GM21576 (cell line): ENCODE data around the gene JADE2.
"Not testable (repeated sequence)": the region's sequence is repeated elsewhere in the genome, so short reads cannot be mapped to it uniquely, and the experiment has no call there.

Source experiments
- ATAC-seq: cut with Tn5 transposase; IDR thresholded peaks from one replicate; pipeline ENCODE4 v1.9.1; 2021; ENCODE audit warnings: mild to moderate bottlenecking, moderate library complexity; ENCODE audit not compliant: unreplicated experiment

The JADE2 gene

DNA sequence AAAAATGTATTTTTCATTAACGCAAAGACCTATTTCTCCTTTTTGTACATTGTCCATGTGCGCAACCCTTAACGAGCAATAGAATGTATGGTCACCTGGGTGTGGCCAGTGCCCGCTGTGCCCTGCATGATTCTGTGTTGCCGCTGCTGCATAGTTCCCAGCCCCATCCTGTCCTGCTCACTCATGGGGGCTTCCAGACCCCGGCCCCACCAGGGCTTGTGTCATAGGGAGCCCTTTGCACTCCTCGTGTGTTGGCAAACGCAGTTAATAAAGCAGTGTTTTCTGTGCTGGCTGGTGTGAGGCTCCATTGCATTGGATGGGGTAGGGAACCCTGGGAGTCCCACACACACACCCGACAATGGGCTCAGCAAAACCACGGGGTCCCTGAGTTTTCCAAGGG is 57.5 kb downstream of the JADE2 start:
- ATAC-seq = no peak

DNA sequence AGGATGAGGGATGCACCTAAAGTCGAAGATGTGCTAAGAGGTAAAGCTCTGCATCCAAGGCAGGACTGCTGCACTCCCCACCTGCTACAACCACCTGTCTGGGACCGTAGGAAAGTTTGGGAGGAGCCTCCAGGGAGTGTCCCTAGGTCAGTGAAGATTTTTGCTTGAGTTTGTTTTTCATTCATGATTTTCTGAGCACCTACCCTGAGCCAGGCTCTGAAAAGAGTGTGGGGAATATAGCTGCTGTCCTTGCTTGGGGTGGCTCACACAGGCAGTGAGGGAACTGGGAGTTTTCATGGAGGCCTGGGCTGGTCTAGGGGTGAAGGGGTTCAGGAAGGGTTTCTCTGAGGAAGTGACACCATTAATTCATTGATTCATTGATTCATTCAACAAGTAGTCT is 58.3 kb downstream of the JADE2 start:
- ATAC-seq = no peak

DNA sequence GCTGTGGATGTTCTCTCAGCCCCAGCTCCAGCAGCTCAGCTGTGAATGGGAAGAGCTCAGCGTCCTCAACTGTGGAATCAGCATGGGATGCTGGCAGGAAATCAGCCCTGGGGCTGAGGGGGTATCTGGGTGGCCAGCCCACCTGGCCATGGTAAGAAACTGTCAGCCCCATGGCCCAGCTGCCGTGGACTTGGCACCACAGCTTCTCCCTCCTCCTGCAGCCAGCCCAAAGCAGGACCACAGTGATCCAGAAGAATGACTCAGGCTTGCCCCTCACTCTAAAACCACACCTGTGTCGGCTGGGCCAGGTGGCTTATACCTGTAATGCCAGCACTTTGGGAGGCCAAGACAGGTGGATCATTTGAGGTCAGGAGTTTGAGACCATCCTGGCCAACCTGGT is 59.2 kb downstream of the JADE2 start:
- no peak for ATAC-seq

DNA sequence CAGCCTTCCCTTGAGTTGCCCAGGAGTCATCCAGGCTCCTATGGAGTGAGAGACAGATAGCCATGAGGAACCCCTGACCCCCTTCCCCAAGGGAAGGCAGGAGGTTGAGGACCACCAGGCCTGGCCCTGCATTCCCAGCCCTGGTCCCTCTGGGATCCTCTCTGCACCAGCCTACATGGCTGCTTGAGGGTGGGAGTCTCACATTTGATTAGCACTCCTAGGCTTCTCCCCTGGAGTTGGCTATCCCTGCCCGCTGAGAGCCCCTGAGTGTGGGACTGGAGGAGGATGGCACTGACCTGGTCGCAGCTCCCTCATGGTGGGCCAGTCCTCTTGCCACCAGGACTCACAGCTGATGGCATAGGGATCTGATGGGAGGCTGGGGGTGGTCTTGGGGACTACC is 60.5 kb downstream of the JADE2 start:
- no peak for ATAC-seq

DNA sequence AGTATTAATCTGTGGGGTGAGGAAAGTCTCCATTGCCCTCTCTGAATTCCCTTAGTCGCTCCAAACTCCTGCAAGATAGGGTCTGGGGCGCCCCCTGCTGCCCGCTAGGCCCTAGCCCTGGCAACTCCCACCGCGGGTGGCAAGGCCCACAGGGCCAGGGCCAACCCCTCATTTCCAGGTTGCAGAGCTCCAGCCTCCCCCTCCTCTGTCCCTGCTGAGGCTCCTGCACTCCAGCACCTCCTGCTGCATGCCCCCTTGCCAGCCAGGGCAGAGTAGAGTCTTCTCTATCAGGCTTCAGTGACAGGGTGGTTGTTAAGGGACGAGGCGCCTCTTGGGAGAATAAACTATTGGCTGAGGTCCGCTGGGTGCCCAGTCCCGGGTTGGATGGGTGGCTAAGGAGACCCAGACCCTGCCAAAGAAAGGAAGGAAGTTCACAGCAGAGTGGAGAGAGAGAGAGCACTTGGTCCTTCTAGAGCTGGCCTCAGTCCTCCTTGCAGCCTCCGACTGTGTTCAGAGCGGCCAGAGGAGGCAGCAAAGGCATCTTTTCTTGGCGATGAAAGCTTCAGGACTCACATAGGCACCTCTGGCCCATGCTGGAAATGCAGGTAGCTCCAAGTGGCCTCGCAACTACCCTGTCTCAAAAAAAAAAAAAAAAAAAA is 61.5 kb downstream of the JADE2 start:
- ATAC-seq = peak; percentile 67

DNA sequence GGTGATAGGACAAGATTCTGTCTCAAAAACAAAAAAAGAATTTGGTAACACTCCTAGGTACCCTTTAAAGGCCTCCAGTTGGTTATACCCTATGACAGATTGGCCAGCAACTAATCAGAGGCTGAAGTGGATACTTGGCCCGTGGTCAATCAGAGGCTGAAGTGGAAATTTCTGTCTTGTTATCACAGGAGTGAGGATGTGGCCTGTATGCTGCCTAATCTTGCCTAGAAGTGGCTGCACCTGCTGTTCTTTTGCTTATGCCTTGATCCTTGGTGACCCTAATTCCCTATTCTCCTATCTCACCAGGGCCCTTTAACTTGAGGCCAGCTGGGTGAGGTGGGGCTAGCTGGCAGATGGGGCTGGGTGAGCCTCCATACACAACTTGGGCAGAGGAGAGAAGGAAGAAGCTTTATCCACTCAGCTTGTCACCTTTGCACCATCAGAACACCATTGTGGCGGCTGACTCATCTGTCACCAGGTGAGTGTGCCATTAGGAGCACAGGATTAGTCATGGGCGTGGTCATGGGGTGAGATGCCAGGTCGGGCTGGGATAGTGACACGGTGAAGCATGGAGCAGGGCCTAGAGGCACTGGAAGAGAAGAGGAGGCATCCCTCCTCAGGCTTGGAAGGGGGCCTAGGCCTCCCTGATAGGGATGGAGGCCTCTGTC is 65.7 kb downstream of the JADE2 start:
- ATAC-seq = no peak

DNA sequence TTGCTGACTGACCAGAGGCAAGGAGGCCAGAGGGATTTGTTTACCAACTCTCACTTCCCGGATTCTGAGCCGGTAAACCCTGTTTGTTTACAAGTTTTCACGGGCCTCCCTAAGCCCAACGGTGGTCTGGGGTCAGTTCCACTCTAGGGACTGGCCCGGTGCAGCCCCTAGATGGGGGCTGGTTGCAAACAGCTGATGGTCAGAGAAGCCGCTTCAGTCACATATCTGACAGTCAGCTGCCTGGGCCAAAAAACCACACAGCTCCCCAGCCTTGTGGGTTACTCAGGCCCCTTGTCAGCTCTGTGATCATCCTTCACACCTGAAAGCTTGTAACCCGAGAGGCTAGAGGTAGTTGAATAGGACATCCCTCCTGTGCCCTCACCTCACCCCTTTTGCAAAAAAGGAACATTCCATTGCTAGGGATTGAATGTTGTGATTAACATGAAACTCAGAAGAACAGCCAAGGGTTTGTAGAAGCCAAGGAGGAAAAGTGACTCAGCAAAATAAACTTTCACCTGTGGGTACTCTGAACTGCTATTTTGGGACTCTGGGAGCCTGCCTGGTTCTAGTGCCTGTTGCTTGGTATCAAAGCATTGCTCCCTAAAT is 66.8 kb downstream of the JADE2 start:
- ATAC-seq = no peak

DNA sequence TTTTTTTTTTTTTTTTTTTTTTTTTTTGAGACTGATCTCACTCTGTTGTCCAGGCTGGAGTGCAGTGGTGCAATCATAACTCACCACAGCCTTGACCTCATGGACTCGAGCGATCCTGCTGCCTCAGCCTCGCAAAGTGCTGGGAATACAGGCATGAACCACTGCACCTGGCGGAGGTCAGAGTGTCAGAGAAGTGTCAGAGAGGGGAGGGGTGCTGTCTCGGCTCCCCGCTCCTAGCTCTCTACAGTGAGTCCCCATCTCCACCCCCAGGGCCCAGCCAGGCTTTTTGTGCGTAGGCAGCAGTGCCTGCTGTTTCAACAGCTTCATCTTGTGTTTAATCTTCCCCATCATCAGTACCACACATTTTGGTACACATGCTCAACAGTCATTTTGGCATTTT is 68.9 kb downstream of the JADE2 start:
- ATAC-seq = no peak

DNA sequence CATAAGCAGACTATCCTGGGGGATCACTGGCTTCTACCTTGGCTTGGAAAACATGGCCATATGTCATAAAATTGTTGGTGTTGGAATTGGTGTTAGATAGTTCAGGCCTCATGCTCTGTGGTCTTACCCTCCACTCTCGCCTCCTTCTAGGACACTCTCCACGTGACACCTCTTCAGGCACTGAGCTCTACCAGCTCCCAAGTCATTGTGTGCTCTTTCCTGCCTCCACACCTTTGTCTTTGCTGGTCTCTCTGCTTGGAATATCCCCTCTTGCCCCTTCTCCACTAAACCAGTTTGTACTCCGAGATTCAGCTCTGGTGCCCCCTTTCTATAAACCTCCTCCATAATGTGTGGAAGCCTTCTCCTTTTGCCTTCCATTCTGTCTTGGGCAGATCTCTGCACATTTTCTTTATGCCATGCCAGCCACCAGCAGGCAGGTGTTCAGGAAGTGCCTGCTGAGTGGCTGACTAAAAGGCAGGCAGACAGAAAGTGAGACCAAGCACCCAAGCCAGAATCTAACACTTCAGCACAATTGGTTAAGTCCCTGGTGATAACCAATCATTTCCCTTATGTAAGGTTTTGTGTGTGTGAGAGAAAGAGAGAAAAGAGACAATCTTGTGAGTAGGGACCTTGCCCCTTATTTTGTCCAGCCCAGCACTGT is 69.5 kb downstream of the JADE2 start:
- peak; percentile 75 for ATAC-seq

DNA sequence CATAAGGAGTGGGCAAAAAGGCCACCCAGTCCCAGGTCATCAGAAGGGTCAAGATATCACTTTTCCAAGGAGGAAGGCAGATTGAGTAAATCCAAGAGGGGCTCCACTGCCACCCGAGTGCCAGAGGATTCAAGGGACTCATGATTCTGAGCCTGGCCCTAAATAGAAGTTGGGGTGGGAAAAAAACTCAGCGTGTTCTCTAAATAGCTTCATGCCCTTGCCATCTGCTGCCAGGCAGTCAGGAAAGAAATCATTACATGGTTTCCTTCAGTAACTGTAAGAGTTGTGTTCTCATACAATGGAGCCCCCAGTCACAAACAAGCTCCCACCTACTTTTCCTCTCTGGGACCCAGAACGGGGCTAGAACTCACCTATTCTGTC is 70.0 kb downstream of the JADE2 start:
- no peak for ATAC-seq

DNA sequence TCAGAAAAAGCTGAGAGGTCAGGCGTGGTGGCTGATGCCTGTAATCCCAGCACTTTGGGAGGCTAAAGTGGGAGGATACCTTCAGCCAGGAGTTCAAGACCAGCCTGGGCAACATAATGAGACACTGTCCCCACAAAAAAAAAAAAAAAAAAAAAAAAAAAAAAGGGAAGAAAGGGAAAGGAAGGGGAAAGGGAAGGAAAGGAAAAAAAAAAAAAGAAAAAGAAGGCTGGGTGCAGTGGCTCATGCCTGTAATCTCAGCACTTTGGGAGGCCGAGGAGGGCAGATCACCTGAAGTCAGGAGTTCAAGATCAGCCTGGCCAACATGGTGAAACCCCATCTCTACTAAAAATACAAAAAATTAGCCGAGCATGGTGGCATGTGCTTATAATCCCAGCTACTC is 74.3 kb downstream of the JADE2 start:
- not testable (repeated sequence) for ATAC-seq

DNA sequence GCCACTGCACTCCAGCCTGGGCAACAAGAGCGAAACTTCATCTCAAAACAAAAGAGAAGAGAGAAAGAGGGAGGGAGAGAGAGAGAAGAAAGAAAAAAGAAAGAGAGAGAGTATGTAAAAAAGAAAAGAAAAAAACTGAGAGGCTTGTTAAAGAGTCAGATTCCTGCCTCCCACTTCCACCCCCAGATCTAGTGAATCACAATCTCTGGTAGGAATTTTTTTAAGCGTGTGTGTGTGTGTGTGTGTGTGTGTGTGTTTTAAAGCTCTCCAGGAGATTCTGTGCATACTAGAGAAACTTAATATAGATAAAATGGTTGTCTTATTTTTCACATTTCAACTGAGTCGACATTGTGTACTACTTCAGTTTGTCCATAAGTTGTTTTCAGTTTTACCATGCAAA is 75.1 kb downstream of the JADE2 start:
- ATAC-seq = no peak

DNA sequence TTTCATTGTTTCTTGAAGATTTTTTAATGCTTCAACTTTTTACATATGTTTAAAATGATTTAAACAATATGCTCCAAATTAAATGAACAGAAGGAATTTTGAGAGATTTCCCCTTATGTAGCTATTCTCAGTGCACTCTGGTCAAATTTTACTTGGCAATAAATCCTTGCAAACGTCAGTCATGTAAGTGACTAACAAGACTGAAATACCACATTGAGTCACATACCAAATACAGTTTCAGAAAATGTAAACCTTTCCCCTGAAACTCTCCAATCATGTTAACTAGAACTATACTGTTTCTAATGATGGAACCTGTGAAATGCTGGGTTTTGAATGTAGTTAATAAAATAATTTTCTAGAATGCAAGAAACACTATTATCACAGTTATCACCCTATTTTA is 77.6 kb downstream of the JADE2 start:
- peak; percentile 70 for ATAC-seq

DNA sequence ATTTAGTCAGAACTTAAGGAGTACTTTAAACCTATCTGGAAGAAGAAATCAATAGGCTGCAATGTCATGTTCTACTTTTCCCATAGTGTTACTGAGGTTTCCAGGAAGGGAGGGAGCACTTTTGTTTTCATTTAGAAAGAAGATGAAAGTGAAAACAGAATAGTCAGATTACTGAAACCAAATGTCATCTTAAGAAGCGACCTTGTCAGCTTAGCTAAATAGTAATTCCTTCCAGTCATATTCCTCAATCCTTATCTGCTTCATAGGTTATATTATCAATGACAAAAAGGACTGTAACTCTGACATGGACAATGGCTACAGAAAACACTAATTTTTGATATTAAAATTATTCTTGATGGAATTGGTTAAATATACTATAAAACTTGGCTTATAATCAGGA is 79.4 kb downstream of the JADE2 start:
- no peak for ATAC-seq

DNA sequence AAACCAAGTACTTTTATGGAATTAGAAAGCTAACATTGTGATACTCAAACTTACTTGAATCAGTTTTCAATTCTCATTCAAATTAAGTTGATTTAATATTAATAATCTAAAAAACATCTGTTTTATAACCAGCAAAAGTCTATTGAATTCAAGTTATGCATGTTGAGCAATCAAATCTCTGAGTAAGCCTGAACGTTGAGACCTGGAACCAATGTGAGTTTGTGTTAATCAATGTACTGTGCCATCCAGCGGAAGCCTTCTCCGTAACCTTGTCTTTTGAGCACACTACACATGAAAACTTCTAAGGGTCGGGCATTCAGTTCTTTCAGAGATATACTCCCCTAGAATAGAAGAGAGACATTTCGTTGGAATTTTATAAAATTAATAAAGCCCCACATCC is 81.3 kb downstream of the JADE2 start:
- ATAC-seq = no peak

DNA sequence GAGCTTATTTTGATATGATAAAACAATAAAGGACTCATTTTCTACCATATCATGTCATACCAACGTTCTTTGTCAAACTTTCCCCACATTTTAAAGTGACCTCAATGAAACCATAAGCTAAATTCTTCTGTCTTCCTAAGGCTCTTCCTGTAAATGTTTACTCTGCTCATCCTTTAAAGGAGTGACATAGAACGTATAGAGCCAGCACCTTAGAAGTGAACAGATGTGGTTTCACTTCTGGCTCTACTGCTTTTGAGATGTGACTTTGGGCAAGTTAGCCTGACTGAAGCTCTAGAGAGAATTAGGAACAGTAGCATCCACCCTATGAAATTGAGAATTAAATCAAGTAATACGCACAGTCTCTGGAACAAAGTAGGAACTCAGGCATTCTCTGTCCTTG is 83.1 kb downstream of the JADE2 start:
- no peak for ATAC-seq

DNA sequence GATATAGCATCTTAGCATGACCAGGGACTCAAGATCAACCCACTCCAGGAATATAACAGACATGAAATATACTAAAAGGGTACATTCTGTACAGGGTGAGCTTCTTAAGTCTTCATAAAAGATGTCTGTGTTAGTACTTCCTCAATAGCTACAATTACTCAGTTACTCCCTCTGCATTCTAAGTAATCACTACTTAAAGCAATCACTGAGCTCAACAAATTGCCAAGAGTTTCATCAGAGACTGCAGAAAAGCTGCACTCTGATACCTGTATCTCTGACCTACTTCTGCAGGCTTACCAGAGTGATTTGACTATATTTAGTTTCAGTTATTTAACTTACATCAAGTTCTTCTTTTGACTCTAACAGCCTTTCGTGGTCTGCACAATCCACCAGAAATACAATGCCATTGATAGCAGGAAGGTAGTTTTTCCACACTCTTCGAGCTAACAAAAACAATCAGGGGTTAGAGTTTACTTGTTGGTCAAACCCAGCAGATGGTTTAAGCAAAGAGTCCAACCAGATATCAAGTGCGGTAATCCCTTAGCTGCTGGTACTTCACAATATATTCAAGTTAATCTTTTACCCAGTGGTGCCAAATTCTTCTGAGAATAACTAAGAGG is 83.9 kb downstream of the JADE2 start:
- ATAC-seq = no peak

DNA sequence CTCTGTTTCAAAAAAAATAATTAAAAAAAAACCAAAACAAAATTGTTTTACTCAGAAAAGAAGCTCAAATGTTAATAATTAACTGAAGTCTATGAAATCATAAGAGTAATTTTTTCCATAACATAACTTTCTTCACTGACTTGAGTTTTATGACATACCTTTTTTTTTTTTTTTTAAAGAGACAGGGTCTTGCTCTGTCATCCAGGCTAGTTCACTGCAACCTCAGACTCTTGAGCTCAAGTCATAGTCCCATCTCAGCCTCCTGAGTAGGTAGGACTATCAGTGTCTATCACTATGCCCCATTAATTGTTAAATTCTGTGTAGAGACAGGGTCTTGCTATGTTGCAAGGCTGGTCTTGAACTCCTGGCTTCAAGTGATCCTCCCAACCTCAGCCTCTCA is 85.3 kb downstream of the JADE2 start:
- ATAC-seq = no peak

DNA sequence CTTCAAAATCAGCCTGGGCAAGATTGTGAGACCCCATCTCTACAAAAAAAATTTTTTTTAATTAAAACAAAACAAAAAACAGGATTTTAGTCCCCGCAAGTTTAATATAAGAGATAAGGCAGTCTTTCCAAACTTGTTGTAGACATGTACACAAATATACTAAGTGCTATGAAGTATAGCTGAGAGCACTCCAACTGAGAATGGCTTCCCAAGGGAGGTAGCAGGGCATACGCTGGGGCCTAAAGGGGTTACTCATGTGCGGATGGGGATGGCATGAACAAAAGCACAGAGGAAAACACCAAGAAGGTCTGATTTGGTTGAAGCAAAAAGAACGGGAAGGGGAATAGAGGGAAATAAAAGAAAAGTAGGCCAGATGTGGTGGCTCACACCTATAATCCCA is 86.0 kb downstream of the JADE2 start:
- no peak for ATAC-seq

DNA sequence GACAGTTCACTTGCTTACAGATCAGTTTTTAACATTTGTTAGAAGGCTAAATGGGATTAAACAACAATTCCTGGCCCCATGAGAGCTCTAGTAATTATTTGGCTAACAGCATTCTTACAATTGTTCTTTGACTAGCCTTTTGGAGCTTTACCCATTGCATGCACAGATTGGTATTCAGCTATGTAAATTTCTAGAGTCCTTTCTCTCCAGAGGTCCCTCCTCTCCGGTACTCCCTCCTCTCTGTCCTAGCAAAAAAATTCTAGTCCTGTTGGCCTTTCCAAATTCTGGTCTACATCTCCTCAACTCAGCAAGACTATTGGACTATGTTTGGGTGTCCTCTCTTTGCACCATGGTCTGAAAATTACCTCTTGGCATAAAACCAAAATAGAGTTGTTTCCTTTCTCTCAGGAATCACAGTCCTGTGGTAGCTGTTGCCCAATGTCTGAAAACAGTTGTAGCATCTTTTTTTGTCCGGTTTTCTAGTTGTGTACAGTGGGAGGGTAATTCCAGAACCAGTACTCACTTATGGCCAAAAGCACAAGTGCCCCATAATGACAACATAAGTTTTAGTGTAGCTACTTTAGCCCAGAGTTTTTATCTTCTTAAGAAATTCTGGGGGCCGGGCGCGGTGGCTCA is 89.1 kb downstream of the JADE2 start:
- ATAC-seq = no peak

DNA sequence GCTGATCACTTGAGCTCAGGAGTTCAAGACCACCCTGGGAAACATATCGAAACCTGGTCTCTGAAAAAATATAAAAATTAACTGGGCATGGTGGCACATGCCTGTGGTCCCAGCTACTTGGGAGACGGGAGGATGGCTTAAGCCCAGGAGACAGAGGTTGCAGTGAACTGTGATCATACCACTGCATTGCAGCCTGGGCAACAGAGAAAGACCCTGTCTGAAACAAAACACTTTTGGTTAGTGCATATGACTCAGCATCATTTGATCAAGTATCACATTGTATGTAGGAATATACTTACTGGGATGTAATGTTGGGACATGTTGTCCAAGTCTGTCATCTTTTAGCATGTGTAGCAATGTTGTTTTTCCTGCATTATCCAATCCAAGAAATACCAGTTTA is 95.2 kb downstream of the JADE2 start:
- ATAC-seq = no peak
